GM12874 (cell line): Measurements from ENCODE around the gene RXFP1.
A peak's percentile ranks its signal among the peaks of the same experiment; 100 is the strongest.

ENCODE experiments used
- TF ChIP-seq, protein P1 (sequence below): IDR thresholded peaks from 2 replicates; pipeline ENCODE4 v1.5.1; 2011; ENCODE audit warnings: low read depth, mild to moderate bottlenecking, control low read depth, low read length, moderate library complexity; ENCODE audit not compliant: insufficient read depth

The RXFP1 gene

DNA sequence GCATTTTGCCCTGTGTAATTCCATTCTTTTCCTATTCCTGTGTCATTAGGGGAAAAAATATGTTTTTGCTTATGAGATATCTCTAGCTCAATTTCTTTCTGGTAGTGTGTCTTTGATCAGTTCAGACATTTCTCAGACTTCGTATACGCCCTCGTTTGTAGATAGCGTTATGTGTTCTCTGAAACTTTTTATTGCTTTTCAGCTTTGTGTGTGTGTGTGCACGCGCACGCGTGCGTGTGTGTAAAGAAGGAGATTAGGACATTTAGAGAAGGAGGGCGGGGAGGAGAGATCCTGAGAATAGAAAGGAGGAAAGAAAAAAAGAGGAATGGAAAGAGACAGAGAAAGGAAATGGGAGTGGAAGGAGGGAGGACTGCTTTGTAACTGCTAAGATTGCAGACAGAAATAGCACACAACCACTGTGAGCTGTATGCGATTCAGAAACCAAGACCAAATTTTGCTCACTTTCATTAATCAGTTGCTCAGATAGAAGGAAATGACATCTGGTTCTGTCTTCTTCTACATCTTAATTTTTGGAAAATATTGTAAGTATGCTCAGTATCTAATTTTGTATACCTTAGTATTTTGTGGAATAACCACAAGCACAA lies at the start of gene RXFP1:
TSS of gene RXFP1 (plus strand) at position 399 of the 605 bp plus-strand sequence. CDS start at position 494, 95 bp downstream.
- TF ChIP-seq, protein P1, sequence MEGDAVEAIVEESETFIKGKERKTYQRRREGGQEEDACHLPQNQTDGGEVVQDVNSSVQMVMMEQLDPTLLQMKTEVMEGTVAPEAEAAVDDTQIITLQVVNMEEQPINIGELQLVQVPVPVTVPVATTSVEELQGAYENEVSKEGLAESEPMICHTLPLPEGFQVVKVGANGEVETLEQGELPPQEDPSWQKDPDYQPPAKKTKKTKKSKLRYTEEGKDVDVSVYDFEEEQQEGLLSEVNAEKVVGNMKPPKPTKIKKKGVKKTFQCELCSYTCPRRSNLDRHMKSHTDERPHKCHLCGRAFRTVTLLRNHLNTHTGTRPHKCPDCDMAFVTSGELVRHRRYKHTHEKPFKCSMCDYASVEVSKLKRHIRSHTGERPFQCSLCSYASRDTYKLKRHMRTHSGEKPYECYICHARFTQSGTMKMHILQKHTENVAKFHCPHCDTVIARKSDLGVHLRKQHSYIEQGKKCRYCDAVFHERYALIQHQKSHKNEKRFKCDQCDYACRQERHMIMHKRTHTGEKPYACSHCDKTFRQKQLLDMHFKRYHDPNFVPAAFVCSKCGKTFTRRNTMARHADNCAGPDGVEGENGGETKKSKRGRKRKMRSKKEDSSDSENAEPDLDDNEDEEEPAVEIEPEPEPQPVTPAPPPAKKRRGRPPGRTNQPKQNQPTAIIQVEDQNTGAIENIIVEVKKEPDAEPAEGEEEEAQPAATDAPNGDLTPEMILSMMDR: no peak

GRCh38 chr4:158481811-158482210 lies 39.9 kb upstream of the RXFP1 start:
- TF ChIP-seq, protein P1: no peak

DNA sequence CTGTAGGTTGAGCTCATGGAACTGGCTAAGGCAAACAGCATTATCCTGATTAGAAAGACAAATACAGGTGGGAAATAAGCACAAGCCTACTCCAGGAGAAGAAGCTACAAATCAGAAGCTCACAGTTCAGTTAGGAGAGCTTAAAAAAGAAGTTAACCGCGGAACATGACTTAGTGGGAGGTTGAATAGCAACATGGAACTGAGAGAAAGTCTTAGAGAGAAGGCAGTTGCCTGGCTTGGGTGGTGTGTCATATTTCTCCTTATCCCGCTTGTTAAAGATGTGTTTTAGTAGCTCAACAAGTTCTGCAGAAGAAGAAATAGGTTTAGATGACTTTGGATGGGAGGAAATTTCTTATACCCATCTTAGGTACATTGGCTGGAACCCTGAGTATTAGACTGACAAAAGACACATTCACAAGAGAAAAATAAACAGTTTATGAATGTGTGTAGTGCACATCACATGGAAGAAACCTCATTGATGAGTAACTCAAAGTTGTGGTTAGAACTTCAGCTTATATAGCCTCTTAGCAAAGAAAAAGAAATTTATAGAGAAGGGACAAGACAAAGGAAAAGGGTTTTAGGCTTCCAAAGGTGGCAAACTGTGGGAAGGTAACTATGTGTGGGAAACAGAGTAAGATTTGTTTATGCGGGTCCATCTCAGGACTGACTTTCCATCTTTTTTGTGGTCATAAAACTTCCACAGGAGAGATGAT lies 37.4 kb upstream of the RXFP1 start:
- TF ChIP-seq, protein P1: no peak

- TF ChIP-seq, protein P1: no peak
Measured at GRCh38 chr4:158490629-158491028, 31.1 kb upstream of the RXFP1 start.

DNA sequence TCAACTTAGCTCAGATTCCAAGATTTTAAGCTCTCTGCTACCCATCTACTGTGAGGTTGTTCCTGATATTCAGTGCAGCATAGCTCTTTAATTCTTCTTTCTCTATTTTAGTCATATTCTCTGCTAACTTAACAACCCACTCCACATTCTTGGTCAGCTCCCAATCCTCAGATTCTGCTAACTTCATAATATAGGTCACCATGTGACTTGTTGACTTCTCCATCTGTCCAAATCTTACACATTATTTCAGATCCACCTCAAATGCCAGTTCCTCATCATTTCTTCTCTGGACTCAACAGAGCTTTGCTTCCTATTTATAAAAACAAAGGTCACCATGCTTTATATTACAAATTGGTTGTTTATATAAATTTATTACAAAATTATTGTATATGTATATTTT lies 29.3 kb upstream of the RXFP1 start:
- TF ChIP-seq, protein P1: no peak

- TF ChIP-seq, protein P1: peak; percentile 63
Measured at GRCh38 chr4:158496030-158496741, 25.5 kb upstream of the RXFP1 start.

DNA sequence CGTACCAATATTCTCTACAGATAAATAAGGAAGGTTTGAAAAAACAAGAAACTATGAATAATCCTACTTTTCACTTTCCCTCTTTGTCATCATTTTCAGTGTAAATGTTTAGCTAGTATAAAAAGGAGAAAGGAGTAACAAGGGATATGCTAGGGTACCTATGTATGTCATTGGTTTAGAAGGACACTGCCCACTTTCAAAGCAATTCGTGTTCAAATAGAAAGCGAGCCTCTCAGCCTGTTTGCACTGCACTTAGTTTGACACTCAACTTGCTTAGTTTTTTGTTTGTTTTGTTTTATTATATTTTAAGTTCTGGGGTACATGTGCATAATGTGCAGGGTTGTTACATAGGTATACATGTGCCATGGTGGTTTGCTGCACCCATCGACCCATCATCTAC lies 21.6 kb upstream of the RXFP1 start:
- TF ChIP-seq, protein P1: no peak
